HEK293 (cell line): Measurements from ENCODE around the gene WDR47.

Source experiments
- CTCF ChIA-PET: fragments of 350-600 bp; formaldehyde crosslinking; extraction: SDS; loops from one replicate; lab custom pipeline; 2021; ENCODE audit warnings: antibody characterized with exemption; lab: Yijun Ruan, JAX
- POLR2A ChIA-PET: fragments of 300-600 bp; formaldehyde crosslinking; extraction: SDS; loops from one replicate; lab custom pipeline; 2020; ENCODE audit warnings: antibody characterized with exemption, inconsistent platforms; lab: Yijun Ruan, JAX
- H3K27ac ChIP-seq: fragments of 200-500 bp; sonication (Bioruptor generic); 2 replicates; pipeline ENCODE4 v1.5.1; 2014; ENCODE audit warnings: low read depth, low read length, control low read depth, inconsistent platforms; ENCODE audit errors: extremely low read depth
- H3K36me3 ChIP-seq, 2 experiments: fragments of 200-500 bp in 1 of 2; sonication (Bioruptor generic) in 1 of 2; 1 replicate in 1 of 2; 2 replicates in 1 of 2; pipeline ENCODE4 v1.5.1; 2014 to 2017; ENCODE audit warnings: inconsistent platforms in 2 of 2, low read length in 2 of 2; ENCODE audit not compliant: control insufficient read depth in 2 of 2, insufficient read depth in 1 of 2
- H3K4me1 ChIP-seq: fragments of 200-500 bp; sonication (Bioruptor generic); 2 replicates; pipeline ENCODE4 v1.5.1; 2014; ENCODE audit warnings: mild to moderate bottlenecking, low read length, inconsistent platforms; ENCODE audit not compliant: control insufficient read depth, insufficient read depth
- H3K4me3 ChIP-seq: 2 replicates; pipeline ENCODE4 v1.5.1; 2011; ENCODE audit warnings: low read depth, mild to moderate bottlenecking, control low read depth, low read length, moderate library complexity
- H3K9me3 ChIP-seq: fragments of 200-500 bp; sonication (Bioruptor generic); 2 replicates; pipeline ENCODE4 v1.5.1; 2014; ENCODE audit warnings: low read depth, low read length, inconsistent platforms; ENCODE audit not compliant: control insufficient read depth, insufficient read depth
- FEZF1 ChIP-seq: fragments of 450-650 bp; formaldehyde crosslinking; IDR thresholded peaks from 2 replicates; pipeline ENCODE4 v1.5.1; 2016; ENCODE audit warnings: missing biosample characterization, missing genetic modification characterization
- GFI1B ChIP-seq: fragments of 450-650 bp; formaldehyde crosslinking; IDR thresholded peaks from 2 replicates; pipeline ENCODE4 v1.5.1; 2016; ENCODE audit warnings: missing biosample characterization, missing genetic modification characterization
- KLF9 ChIP-seq: fragments of 450-650 bp; formaldehyde crosslinking; IDR thresholded peaks from 2 replicates; pipeline ENCODE4 v1.5.1; 2016; ENCODE audit warnings: missing biosample characterization, missing genetic modification characterization, low read depth
- OVOL3 ChIP-seq: fragments of 450-650 bp; formaldehyde crosslinking; IDR thresholded peaks from 2 replicates; pipeline ENCODE4 v1.5.1; 2016; ENCODE audit warnings: missing biosample characterization, missing genetic modification characterization
- RBAK ChIP-seq: fragments of 450-650 bp; formaldehyde crosslinking; IDR thresholded peaks from 2 replicates; pipeline ENCODE4 v1.5.1; 2016; ENCODE audit warnings: missing biosample characterization, missing genetic modification characterization
- YY2 ChIP-seq: fragments of 450-650 bp; formaldehyde crosslinking; IDR thresholded peaks from 2 replicates; pipeline ENCODE4 v1.5.1; 2016; ENCODE audit warnings: missing biosample characterization, missing genetic modification characterization
- ZFP69B ChIP-seq: fragments of 450-650 bp; formaldehyde crosslinking; IDR thresholded peaks from 2 replicates; pipeline ENCODE4 v1.5.1; 2016; ENCODE audit warnings: missing biosample characterization, missing genetic modification characterization
- ZNF10 ChIP-seq: fragments of 450-650 bp; formaldehyde crosslinking; IDR thresholded peaks from 2 replicates; pipeline ENCODE4 v1.5.1; 2017; ENCODE audit warnings: missing biosample characterization, missing genetic modification characterization
- ZNF138 ChIP-seq: fragments of 450-650 bp; formaldehyde crosslinking; IDR thresholded peaks from 2 replicates; pipeline ENCODE4 v1.5.1; 2016; ENCODE audit warnings: missing biosample characterization, missing genetic modification characterization, borderline replicate concordance
- ZNF37A ChIP-seq: fragments of 450-650 bp; IDR thresholded peaks from 2 replicates; pipeline ENCODE4 v1.5.1; 2018; ENCODE audit warnings: missing biosample characterization, missing genetic modification characterization
- ZNF423 ChIP-seq: fragments of 450-650 bp; formaldehyde crosslinking; IDR thresholded peaks from 2 replicates; pipeline ENCODE4 v1.5.1; 2016; ENCODE audit warnings: missing biosample characterization, missing genetic modification characterization
- ZNF510 ChIP-seq: fragments of 450-650 bp; formaldehyde crosslinking; IDR thresholded peaks from 2 replicates; pipeline ENCODE4 v1.5.1; 2018; ENCODE audit warnings: mild to moderate bottlenecking, missing genetic modification characterization, missing biosample characterization; ENCODE audit not compliant: insufficient replicate concordance
- ZNF529 ChIP-seq: fragments of 450-650 bp; formaldehyde crosslinking; IDR thresholded peaks from 2 replicates; pipeline ENCODE4 v1.5.1; 2017; ENCODE audit warnings: missing genetic modification characterization, missing biosample characterization; ENCODE audit not compliant: insufficient replicate concordance
- ZNF530 ChIP-seq: fragments of 450-650 bp; formaldehyde crosslinking; IDR thresholded peaks from 2 replicates; pipeline ENCODE4 v1.5.1; 2016; ENCODE audit warnings: low read depth, missing biosample characterization, missing genetic modification characterization
- ZNF654 ChIP-seq: fragments of 450-650 bp; formaldehyde crosslinking; IDR thresholded peaks from 2 replicates; pipeline ENCODE4 v1.5.1; 2016; ENCODE audit warnings: low read depth, missing biosample characterization, missing genetic modification characterization
- ZNF792 ChIP-seq: fragments of 450-650 bp; formaldehyde crosslinking; IDR thresholded peaks from 2 replicates; pipeline ENCODE4 v1.5.1; 2016; ENCODE audit warnings: missing biosample characterization, missing genetic modification characterization
- ZSCAN18 ChIP-seq: fragments of 450-650 bp; formaldehyde crosslinking; IDR thresholded peaks from 2 replicates; pipeline ENCODE4 v1.5.1; 2016; ENCODE audit warnings: missing biosample characterization, missing genetic modification characterization
- TF ChIP-seq, protein P1 (sequence below): fragments of 450-650 bp; formaldehyde crosslinking; IDR thresholded peaks from 2 replicates; pipeline ENCODE4 v1.5.1; 2016; ENCODE audit warnings: missing biosample characterization, missing genetic modification characterization
- TF ChIP-seq, protein P2 (sequence below): fragments of 450-650 bp; formaldehyde crosslinking; IDR thresholded peaks from 2 replicates; pipeline ENCODE4 v1.5.1; 2016; ENCODE audit warnings: missing biosample characterization, missing genetic modification characterization
- TF ChIP-seq, protein P3 (sequence below): fragments of 450-650 bp; formaldehyde crosslinking; conservative IDR thresholded peaks from 2 replicates; pipeline ENCODE4 v1.5.1; 2016; ENCODE audit warnings: low read depth, missing biosample characterization, missing genetic modification characterization

WDR47 gene

DNA sequence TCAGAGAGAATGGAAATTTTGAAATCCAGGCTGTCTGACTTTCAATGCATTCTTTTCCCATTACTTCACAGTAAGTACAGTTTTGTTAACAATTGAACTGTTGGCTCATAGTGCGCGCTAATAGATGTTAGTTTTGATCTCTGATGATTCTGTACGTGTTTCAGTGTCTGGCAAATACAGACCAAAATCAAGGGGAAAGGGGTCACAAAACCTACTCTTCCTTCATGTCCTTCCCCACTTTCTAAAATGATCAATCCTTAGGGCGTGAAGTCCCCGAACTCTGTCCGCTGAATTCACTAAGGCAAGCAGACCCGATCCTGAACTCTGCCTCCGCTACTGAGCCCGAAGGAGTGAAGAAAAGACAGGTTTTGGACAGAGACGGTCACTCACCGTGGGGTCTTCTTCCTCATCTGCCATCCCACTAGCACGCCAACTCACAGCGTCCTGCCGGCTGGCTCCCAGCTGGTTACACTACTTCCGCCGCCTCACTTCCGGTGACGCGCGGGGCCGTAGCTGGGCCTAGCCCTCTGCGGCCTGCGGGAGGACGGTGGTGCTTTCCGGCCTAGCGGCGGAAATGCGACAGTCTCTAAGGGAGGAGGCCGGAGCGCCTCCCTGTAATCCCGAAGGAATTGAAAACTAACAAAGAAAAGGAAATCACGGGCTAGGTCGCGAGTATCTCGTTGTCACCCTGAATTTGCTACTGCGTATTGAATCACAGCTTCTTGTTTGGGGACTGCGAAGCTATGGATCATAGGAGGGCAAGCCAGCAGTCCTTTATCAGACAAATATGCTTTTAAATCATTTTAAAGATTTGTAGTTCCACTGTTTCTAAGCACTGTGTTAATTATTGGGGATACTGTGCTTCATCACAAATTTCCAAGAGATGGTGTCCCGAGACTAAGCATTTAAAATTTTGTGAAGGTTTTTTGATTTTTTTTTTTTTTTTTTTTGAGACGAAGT, 33.9 kb upstream of the WDR47 start, which contains the start of gene TAF13 (continued):
- no peak for TF ChIP-seq ZNF529 (tag by site-specific recombination)
- TF ChIP-seq ZFP69B (tag by site-specific recombination) = no peak
- peak; percentile 78; the same call in 1 of the 2 replicates for TF ChIP-seq GFI1B (tag by site-specific recombination)
- TF ChIP-seq ZNF530 (tag by site-specific recombination) = no peak

DNA sequence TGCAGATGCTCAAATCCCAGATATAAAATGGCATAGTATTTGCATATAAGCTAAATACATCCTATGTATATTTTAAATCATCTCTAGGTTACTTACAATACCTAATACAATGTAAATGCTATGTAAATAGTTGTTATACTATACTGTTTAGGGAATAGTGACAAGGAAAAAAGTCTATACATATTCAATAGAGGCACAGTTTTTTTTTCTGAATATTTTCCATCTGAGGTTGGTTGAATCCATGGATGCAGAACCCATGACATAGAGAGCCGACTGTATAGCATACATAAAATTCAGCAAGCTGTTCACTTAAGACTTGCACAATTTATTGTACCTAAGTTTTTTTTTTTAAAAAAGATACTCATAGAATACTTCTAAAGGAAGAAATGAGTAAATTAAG, 27.4 kb upstream of the WDR47 start:
- TF ChIP-seq YY2 (tag by site-specific recombination) = no peak
- TF ChIP-seq FEZF1 (tag by site-specific recombination) = no peak
- TF ChIP-seq, protein P1, sequence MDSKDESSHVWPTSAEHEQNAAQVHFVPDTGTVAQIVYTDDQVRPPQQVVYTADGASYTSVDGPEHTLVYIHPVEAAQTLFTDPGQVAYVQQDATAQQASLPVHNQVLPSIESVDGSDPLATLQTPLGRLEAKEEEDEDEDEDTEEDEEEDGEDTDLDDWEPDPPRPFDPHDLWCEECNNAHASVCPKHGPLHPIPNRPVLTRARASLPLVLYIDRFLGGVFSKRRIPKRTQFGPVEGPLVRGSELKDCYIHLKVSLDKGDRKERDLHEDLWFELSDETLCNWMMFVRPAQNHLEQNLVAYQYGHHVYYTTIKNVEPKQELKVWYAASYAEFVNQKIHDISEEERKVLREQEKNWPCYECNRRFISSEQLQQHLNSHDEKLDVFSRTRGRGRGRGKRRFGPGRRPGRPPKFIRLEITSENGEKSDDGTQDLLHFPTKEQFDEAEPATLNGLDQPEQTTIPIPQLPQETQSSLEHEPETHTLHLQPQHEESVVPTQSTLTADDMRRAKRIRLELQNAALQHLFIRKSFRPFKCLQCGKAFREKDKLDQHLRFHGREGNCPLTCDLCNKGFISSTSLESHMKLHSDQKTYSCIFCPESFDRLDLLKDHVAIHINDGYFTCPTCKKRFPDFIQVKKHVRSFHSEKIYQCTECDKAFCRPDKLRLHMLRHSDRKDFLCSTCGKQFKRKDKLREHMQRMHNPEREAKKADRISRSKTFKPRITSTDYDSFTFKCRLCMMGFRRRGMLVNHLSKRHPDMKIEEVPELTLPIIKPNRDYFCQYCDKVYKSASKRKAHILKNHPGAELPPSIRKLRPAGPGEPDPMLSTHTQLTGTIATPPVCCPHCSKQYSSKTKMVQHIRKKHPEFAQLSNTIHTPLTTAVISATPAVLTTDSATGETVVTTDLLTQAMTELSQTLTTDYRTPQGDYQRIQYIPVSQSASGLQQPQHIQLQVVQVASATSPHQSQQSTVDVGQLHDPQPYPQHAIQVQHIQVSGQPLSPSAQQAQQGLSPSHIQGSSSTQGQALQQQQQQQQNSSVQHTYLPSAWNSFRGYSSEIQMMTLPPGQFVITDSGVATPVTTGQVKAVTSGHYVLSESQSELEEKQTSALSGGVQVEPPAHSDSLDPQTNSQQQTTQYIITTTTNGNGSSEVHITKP (tag by site-specific recombination) = no peak
- no peak for TF ChIP-seq ZNF510 (tag by site-specific recombination)
- TF ChIP-seq ZNF792 (tag by site-specific recombination) = no peak
- TF ChIP-seq ZSCAN18 = no peak
- TF ChIP-seq ZNF423 (tag by site-specific recombination) = no peak
- TF ChIP-seq, protein P2, sequence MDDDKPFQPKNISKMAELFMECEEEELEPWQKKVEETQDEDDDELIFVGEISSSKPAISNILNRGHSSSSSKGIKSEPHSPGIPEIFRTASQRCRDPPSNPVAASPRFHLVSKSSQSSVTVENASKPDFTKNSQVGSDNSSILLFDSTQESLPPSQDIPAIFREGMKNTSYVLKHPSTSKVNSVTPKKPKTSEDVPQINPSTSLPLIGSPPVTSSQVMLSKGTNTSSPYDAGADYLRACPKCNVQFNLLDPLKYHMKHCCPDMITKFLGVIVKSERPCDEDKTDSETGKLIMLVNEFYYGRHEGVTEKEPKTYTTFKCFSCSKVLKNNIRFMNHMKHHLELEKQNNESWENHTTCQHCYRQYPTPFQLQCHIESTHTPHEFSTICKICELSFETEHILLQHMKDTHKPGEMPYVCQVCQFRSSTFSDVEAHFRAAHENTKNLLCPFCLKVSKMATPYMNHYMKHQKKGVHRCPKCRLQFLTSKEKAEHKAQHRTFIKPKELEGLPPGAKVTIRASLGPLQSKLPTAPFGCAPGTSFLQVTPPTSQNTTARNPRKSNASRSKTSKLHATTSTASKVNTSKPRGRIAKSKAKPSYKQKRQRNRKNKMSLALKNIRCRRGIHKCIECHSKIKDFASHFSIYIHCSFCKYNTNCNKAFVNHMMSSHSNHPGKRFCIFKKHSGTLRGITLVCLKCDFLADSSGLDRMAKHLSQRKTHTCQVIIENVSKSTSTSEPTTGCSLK = no peak
- TF ChIP-seq OVOL3 (tag by site-specific recombination) = no peak
- TF ChIP-seq KLF9 (tag by site-specific recombination) = no peak
- no peak for TF ChIP-seq ZNF138
- TF ChIP-seq, protein P3, sequence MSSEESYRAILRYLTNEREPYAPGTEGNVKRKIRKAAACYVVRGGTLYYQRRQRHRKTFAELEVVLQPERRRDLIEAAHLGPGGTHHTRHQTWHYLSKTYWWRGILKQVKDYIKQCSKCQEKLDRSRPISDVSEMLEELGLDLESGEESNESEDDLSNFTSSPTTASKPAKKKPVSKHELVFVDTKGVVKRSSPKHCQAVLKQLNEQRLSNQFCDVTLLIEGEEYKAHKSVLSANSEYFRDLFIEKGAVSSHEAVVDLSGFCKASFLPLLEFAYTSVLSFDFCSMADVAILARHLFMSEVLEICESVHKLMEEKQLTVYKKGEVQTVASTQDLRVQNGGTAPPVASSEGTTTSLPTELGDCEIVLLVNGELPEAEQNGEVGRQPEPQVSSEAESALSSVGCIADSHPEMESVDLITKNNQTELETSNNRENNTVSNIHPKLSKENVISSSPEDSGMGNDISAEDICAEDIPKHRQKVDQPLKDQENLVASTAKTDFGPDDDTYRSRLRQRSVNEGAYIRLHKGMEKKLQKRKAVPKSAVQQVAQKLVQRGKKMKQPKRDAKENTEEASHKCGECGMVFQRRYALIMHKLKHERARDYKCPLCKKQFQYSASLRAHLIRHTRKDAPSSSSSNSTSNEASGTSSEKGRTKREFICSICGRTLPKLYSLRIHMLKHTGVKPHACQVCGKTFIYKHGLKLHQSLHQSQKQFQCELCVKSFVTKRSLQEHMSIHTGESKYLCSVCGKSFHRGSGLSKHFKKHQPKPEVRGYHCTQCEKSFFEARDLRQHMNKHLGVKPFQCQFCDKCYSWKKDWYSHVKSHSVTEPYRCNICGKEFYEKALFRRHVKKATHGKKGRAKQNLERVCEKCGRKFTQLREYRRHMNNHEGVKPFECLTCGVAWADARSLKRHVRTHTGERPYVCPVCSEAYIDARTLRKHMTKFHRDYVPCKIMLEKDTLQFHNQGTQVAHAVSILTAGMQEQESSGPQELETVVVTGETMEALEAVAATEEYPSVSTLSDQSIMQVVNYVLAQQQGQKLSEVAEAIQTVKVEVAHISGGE (tag by site-specific recombination) = no peak
- no peak for TF ChIP-seq ZNF10 (tag by site-specific recombination)
- no peak for TF ChIP-seq ZNF37A (tag by site-specific recombination)
- no peak for TF ChIP-seq RBAK (tag by site-specific recombination)
- TF ChIP-seq ZNF654 = no peak
- ChIA-PET POLR2A (interaction anchor here (1.3 kb wide), 1 partner anchor 31 kb away, joined by 4 read pairs; no protein-coding TSS in a partner anchor), CTCF (no interaction called here)

More for the DNA sequence above, 27.4 kb upstream of the WDR47 start:
- Histone ChIP-seq H3K9me3 (no peaks in the 10 kb centered on the region), H3K4me1 (no peaks in the 10 kb centered on the region), H3K4me3 (no peak overlapping the region), H3K36me3 (peaks cover 18 to 68% of the 10 kb centered on the region in 2 experiments; a peak in 2 of 3 replicates), H3K27ac (no peak overlapping the region)
